NCI-H2171 treated with DMSO at 0.1 percent for 48 hours (cell line): ENCODE data around the gene KIAA0753.

Experiments used
- DNase-seq: peaks from one replicate; lab custom pipeline; 2025; lab: John Stamatoyannopoulos, UW

Gene KIAA0753

GRCh38 chr17:6641247-6641863 lies 844 bp upstream of the KIAA0753 start:
- peak; percentile 52 for DNase-seq

DNA sequence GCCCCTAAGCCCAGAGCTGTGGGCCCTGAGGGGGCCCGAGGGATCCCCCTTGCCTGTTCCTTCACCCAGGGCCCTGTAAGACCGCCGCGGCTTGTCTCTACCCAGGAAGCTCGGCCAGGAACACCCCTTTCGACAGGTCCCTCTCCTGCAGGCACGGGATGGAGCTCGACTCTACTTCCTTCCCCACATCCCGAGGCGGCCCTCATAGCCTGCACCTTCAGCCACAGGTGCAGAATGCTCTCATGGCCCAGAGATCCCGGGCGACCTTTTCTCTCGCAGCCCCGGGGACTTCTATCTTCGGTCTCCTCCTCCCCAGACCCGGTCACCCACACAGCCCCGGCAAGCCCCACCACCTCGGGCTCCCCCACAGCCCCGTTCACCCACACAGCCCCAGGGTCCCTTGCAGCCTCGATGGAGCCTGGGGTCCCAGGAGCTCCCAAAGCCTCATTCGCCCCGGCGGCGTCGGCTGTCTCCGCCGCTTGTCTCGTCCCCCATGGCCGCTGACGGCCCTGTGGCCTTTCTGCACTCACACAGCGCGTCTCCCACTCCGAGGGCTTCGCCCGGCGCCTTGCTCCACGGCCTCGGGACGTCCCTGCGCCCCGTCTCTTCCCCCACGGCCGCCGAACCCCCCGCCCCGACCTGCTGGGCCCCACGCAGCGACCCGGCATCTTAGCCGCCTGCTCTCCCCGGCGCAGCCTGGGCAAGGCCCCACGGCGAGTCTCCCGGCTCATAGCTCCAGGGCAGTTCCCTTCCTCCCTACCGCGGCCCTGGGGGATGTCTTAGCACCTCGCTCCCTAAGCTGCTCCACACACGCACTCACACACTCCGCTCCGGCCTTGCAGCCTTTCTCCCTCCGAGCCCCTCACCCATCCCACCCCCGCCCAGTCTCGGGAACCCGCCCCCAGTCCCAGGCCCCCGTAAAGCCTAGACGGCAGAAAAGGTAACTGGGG lies 650 bp downstream of the KIAA0753 start:
- DNase-seq, result peak; percentile 45

DNA sequence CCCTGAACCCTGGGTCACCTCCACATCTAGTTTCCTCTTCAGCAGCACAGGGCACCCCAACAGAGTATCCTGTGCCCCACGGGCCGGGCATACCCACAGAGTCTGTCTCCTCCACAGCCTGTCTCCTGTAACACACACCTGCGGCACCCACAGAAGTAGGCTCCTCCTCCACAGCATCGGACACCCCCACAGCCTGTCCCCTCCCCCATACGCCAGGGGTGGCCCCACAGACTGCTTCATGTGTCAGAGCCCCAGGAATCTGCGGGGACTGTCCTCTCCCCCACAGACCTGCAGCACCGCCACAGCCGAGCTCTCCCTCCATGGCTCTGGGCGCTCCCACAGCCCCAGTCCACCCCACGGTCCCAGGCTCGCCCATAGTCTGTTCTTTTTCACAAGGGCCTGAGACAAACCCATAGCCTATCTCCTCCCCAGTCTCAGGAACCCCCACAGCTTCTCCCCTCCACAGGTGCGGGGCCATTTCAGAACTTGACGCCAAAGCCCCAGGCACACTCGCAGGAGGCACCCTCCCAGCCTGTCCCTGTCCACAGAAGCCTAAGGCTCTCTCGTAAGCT lies 1.4 kb downstream of the KIAA0753 start:
- no peak for DNase-seq

GRCh38 chr17:6638046-6638908 lies 2.2 kb downstream of the KIAA0753 start:
- DNase-seq, result no peak

DNA sequence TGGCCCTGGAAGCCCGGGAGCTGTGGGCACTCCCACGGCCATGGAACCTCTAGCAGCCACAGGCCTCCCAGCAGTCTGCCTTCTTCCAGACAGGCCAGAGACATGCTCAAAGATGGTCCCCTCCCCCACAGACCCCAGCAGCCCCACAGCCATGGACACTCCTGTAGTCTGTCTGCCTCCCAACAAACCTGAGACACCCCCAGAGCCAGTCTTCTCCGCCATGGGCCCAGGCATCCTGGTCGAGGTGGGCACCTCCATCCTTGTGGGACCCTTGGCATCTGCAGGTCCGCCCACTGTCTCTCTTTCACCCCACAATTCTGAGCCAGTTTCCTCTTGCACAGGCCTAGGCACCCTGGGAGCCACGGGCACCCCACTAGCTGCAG lies 3.1 kb downstream of the KIAA0753 start:
- no peak for DNase-seq

DNA sequence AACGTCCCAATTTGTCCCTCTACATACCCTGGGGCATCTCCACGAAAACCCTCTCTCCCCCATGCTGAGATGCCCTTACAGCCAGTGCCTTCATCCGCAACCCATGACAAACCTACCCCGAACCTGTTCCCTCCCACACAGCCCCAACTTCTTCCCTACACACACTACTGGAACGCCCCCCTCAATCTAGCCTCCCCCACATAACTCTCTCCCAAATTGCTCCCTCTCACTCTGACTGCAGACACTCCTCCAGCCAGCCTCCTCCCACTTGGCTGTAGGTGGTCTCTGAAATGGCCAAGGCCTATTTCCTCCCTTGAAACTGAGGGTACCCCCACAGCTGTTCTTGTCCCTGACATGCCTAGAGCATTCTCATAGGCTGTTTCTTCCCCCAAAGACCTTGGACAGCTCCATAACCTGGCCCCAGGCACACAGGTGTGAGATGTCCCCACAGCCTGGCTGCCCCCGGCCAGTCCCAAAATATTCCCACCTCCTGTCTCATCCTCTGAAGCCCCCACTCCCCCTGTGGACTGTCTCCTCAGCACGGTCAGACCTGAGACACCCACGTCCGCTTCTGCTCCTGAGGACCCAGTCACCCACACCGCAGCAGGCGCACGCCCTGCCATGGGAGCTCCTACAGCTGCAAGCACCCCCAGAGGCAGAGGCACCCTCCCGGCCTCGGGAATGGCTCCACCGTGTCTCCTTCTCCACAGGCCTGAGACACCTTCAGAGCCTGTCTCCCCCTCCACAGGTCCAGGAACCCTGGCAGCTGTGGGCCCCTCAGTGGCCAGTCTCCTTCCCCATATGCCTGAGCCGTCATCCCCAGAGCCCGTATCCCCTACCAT lies 3.7 kb downstream of the KIAA0753 start:
- DNase-seq, result no peak

- no peak for DNase-seq
Observed at GRCh38 chr17:6636105-6636504, 4.4 kb downstream of the KIAA0753 start.

GRCh38 chr17:6633263-6633662 lies 7.2 kb downstream of the KIAA0753 start:
- no peak for DNase-seq

- DNase-seq, result no peak
Observed at GRCh38 chr17:6632530-6632929, 8.0 kb downstream of the KIAA0753 start.

DNA sequence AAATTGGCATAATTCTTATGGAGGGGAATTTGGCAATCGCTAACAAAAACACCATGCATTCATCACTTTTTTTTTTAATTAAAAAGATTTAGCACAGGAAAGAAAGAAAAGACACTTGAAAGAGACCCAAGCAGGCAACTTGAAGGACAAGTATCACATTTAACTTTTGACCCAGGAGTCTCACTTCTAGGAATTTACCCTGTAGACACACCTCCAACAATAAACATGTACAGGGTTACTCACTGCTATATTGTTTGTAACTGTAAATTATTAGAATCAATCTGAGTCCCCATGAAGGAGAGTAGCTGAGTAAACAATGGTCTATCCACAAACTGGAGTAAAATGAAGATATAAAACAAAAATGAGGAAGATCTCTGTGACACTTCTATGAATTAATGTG lies 10.1 kb downstream of the KIAA0753 start:
- DNase-seq, result no peak

GRCh38 chr17:6627019-6627418 lies 13.5 kb downstream of the KIAA0753 start:
- DNase-seq, result no peak

DNA sequence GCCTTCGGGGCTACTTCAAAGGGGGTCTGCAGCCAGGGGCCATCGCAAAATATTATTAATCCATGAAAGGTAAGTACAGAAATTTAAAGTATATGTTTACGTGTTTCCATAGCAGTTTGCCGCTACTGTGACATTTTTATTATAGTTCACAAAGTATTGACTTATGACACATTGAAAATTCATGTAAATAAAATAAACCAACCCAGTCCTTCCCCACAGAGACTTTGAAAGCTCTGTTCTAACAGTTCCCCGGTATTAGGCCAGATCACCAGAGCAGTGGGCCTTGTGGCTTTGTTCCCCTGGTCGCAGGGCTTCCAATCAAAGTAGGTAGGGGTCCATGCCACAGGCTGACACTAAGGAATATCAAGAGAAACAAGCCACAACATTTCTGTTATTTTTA lies 13.9 kb downstream of the KIAA0753 start:
- no peak for DNase-seq

GRCh38 chr17:6623941-6624340 lies 16.6 kb downstream of the KIAA0753 start:
- DNase-seq, result no peak

DNA sequence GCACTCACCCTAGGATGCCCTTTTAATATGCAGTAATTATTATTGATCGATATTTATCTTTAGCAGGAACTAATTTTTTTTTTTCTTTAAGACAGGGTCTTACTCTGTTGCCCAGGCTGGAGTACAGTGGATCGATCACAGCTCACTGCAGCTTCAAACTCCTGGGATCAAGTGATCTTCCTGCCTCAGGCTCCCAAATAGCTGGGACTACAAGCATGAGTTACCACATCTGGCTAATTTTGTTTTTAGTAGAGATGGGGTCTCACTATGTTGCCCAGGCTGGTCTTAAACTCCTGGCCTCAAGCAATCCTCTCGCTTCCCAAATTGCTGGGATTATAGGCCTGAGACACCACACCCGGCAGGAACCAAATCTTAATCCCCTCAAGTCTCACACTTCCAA lies 29.3 kb downstream of the KIAA0753 start:
- DNase-seq, result no peak

DNA sequence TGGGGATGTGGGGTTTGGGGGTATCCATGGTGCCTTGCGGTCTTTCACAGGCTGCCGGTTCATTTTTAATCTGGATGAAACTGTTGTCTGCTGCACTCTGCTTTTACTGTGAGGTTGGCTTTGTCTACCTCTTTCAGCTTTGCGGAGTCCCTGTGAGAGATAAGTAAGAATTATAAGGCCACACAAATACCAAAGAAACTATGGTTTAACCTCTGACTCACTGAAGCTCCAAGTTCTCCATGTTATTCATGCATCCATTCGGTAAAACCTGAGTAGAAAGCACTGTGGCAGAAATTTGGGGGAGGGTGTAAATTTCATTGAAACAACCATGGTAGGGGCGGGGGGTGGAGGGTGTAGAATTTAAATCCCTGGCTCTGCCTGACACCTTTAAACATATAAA lies 30.5 kb downstream of the KIAA0753 start:
- DNase-seq, result no peak

- no peak for DNase-seq
Observed at GRCh38 chr17:6608321-6608720, 32.2 kb downstream of the KIAA0753 start.

- no peak for DNase-seq
Observed at GRCh38 chr17:6605142-6605541, 35.4 kb downstream of the KIAA0753 start.

DNA sequence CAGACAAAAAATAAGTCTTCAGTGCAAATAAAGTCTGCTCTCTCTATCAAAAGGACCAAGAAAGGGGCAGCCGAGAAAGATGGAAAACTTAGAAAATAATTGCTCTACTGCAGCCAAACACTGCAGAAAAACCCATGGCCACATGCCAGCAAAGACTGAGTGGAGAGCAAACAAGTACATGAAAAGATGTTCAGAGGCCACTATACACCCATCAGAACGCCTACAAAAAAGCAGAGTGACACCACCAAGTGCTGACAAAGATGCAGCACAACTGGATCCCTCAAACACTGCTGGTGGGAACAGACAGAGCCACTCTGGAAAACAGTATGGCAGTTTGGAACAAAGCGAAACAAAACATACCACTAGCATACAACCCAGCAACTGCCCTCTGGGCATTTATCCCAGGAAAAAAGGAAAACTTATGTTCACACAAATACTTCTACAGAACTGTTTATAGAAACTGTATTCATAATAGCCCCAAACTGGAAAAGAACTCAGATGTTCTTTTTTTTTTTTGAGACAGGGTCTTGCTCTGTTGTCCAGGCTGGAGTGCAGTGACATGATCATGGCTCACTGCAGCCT lies 36.7 kb downstream of the KIAA0753 start:
- no peak for DNase-seq

DNA sequence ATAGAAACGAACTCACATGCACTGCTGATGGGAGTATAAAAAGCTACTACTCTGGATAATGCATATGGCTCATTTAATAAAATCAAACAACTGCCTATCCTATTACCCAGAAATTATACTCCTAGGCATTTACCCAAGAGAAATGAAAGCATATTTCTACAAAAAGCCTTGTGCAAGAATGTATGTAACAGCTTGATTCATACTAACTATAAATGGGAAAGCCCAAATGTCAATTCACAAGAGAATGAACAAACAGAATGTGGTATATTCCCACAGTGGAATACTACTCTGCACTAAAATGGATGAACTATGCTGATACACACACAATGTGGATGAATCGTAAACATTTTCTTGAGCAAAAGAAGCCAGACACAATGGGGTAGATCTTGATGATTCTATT lies 38.4 kb downstream of the KIAA0753 start:
- DNase-seq, result no peak

- no peak for DNase-seq
Observed at GRCh38 chr17:6599364-6599763, 41.1 kb downstream of the KIAA0753 start.

- DNase-seq, result no peak
Observed at GRCh38 chr17:6597727-6598126, 42.8 kb downstream of the KIAA0753 start.
